ENCODE measurements around the gene MYL11.

The MYL11 gene

GRCh38 chr16:30379158-30379783 is 4.7 kb downstream of the MYL11 start:
- no peak for DNase-seq
- H3K27me3 ChIP-seq: no peaks in the 10 kb centered on the region
- no peaks in the 10 kb centered on the region for H3K36me3 ChIP-seq
- TF ChIP-seq CTCF (IDR thresholded peaks at IDR 0.05; ENCODE audit: low read depth, low read length): no peak
- H3K4me3 ChIP-seq (ENCODE audit: low read depth, low read length): peak overlapping the region; percentile 67
- H3K9me3 ChIP-seq: no peaks in the 10 kb centered on the region
- peaks cover 8% of the 10 kb centered on the region; the same call in 1 of the 2 replicates for H3K4me1 ChIP-seq

- TF ChIP-seq CTCF (IDR thresholded peaks at IDR 0.05; ENCODE audit: low read depth, low read length): no peak
- DNase-seq: no peak
- Histone ChIP-seq H3K36me3 (no peaks in the 10 kb centered on the region), H3K27me3 (no peaks in the 10 kb centered on the region), H3K9me3 (no peaks in the 10 kb centered on the region), H3K4me3 (ENCODE audit: low read depth, low read length) (no peak overlapping the region), H3K4me1 (peaks cover 8% of the 10 kb centered on the region; the same call in 1 of the 2 replicates)
These were observed 5.6 kb downstream of the MYL11 start for GRCh38 chr16:30380072-30380802.

DNA sequence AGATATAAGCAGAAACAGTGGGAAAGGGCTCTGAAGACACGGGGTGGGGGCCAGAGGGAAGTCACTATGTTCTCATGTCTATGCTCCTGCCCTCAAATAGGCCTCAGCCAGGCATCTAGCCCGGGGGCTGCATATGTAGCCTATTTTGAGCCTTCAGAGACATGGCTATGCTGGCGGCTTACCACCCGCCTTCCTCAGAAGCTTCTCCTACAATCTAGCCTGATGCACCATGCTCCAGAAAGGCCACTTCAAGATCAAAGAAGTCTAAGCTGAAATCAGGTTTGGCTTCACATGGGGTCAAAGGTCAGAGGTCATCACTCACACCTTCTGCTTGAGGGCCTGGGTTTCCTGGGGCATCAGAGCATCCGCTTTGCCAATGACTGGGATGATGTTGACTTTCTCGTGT is 6.2 kb downstream of the MYL11 start:
- H3K9me3 ChIP-seq: no peaks in the 10 kb centered on the region
- no peak overlapping the region for H3K4me3 ChIP-seq (ENCODE audit: low read depth, low read length)
- no peak for DNase-seq
- no peaks in the 10 kb centered on the region for H3K36me3 ChIP-seq
- no peak for TF ChIP-seq CTCF (IDR thresholded peaks at IDR 0.05; ENCODE audit: low read depth, low read length)
- H3K4me1 ChIP-seq: peaks cover 8% of the 10 kb centered on the region; the same call in 1 of the 2 replicates
- no peaks in the 10 kb centered on the region for H3K27me3 ChIP-seq

DNA sequence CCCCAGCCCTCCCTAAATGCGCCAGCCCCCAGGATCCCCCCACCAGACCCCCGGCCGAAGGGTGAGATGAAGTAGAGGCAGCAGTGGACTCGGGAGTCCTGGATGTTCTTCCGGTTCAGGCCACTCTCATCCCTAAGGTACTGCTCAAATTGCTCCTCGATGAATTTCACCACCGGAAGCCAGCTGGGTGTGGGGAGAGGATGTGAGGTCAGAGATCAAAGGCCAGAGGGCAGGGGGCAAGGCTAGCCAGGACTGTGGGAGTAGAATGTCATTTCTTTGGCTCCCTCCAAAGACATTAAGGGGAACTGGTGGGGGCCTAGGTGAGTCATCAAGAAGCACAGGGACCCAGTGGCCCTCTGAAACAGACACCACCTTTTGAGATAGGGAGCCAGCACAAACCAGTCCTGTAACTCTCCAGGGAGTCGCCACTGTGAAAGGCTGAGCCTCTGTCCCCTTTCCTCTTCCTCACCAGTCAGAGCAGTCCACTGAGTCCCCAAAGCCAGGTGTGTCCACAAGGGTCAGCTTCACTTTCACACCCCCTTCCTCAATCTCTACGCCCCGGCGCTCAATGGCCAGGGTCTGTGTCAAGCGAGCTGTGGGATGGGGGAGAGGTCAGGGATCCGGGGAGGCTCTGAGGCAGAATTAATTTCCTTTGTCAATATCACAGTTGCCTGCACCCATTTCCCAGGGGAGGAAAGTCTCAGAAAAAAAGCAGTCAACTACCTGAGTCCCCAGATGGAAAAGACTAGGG is 6.9 kb downstream of the MYL11 start:
- Histone ChIP-seq H3K4me1 (peaks cover 8% of the 10 kb centered on the region; the same call in 1 of the 2 replicates), H3K4me3 (ENCODE audit: low read depth, low read length) (no peak overlapping the region), H3K9me3 (no peaks in the 10 kb centered on the region), H3K36me3 (no peaks in the 10 kb centered on the region), H3K27me3 (no peaks in the 10 kb centered on the region)
- DNase-seq: peak; percentile 47
- TF ChIP-seq CTCF (IDR thresholded peaks at IDR 0.05; ENCODE audit: low read depth, low read length): no peak

DNA sequence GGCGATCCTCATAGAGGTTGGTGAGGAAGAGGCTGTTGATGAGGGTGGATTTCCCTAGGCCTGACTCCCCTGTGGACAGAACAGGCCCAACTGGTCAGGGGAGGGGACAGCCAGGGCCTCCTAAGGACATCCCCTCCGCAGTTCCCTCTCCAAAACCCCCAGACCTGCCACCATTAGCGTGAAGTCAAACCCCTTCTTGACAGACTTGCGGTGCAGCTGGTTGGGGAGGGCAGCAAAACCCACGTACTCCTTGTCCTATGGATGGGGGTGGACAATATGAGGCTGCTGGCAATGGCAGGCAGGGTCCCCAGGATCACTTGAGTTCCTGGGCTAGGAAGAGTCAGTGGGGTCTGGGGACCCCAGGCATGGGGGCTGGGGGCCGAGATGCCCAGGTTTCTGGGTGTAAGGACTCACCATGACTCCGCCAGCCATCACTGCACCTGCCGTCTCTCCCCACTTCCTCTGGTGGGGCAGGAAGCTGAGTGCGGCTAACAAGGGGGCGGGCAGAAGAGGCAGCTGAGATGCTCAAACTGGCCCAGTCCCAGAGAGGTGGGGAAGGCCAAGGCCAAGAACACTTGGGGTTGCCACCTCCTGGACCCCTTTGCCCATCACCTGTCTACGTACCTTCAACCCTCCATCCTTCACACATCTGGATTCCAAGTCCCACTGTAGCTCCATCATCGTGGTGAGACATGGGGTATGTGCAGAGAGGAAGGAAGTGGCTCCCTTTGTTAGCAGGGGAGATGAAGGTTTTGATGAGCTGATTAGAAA is 7.7 kb downstream of the MYL11 start, which contains the start of gene SEPTIN1:
Gene SEPTIN1, minus strand, starts transcription at position 451 of the 771 bp plus-strand sequence. Its CDS starts 19 bp downstream, at position 432.
- Histone ChIP-seq H3K4me3 (ENCODE audit: low read depth, low read length) (no peak within 1 kb of the TSS), H3K9me3 (no peaks in the 10 kb centered on the region), H3K4me1 (peaks cover 6% of the 10 kb centered on the region; the same call in 1 of the 2 replicates), H3K27me3 (no peaks in the 10 kb centered on the region), H3K36me3 (no peaks in the 10 kb centered on the region)
- DNase-seq: no peak
- no peak for TF ChIP-seq CTCF (IDR thresholded peaks at IDR 0.05; ENCODE audit: low read depth, low read length)

Measured in BE2C (cell line).